HepG2 (cell line): ENCODE results near the gene IQSEC1. TPM values are rescaled to one million over a fixed set of nuclear protein-coding genes. Genes with fewer than 3 reads are reported as not detected.

Experiments
- ATAC-seq: fragments of 200-7000 bp; cut with Tn5 transposase; 3 replicates; pipeline ENCODE4 v1.9.1; 2020; ENCODE audit warnings: mild to moderate bottlenecking, moderate library complexity
- BruUV-seq: library from RNA; stranded (reverse); fragments of 400-500 nt; replicated peaks from 2 replicates; lab custom pipeline; 2021; lab: Mats Ljungman, UMichigan
- CTCF ChIA-PET: fragments of 300-600 bp; formaldehyde crosslinking; extraction: SDS; loops from one replicate; lab custom pipeline; 2021; ENCODE audit warnings: low total read pairs, inconsistent platforms, low intra/inter-chr PET ratio; lab: Yijun Ruan, JAX
- POLR2A ChIA-PET: fragments of 350-600 bp; sonication (Branson Sonifier 250); formaldehyde crosslinking; loops from one replicate; lab custom pipeline; 2020; ENCODE audit warnings: antibody characterized with exemption, inconsistent platforms; lab: Yijun Ruan, JAX
- DNase-seq: peaks from one replicate; pipeline ENCODE4 v3.0.0-alpha.2; 2015; ENCODE audit warnings: low spot score
- FAIRE-seq: peaks from 3 replicates; lab custom pipeline; 2011; peaks lifted over from hg19 to GRCh38; lab: Jason Lieb, UNC
- H2AFZ ChIP-seq: one replicate; pipeline ENCODE4 v1.6.1; 2011; ENCODE audit warnings: low read length, inconsistent platforms
- H3K27ac ChIP-seq: fragments of 300-600 bp; 3 replicates; pipeline ENCODE4 v1.8.0; 2011; ENCODE audit warnings: mixed run types, mild to moderate bottlenecking, mixed read lengths, low read length, inconsistent platforms; ENCODE audit not compliant: insufficient read depth; ENCODE audit errors: extremely low read length
- H3K27me3 ChIP-seq, 2 experiments: fragments of 200-600 bp in 1 of 2; 2 replicates in 1 of 2; 3 replicates in 1 of 2; pipeline versions ENCODE4 v1.6.0 to v1.8.0; 2011; ENCODE audit warnings: low read length in 2 of 2, mild to moderate bottlenecking in 2 of 2, moderate library complexity in 2 of 2, inconsistent platforms in 1 of 2; ENCODE audit not compliant: insufficient read depth in 2 of 2, control insufficient read depth in 1 of 2
- H3K36me3 ChIP-seq, 2 experiments: fragments of 200-600 bp in 1 of 2; replicated peaks in 1 of 2; 2 replicates in 1 of 2; 3 replicates in 1 of 2; pipeline versions ENCODE4 v1.5.1 to v1.8.0; 2011; ENCODE audit warnings: low read length in 2 of 2, inconsistent platforms in 1 of 2; ENCODE audit not compliant: insufficient read depth in 2 of 2, control insufficient read depth in 1 of 2
- H3K4me1 ChIP-seq: 2 replicates; pipeline ENCODE4 v1.5.1; 2012; ENCODE audit warnings: low read length, inconsistent platforms; ENCODE audit not compliant: insufficient read depth
- H3K4me2 ChIP-seq: 2 replicates; pipeline ENCODE4 v1.6.0; 2011; ENCODE audit warnings: low read depth, low read length, inconsistent platforms
- H3K4me3 ChIP-seq, 3 experiments: fragments of 200-600 bp in 1 of 3; sonication (generic), shearing (Covaris generic) in 1 of 3; replicated peaks in 1 of 3; 2 replicates each; pipeline ENCODE4 v1.5.1; 2011 to 2016; ENCODE audit warnings: low read length in 3 of 3, inconsistent platforms in 2 of 3, low read depth in 2 of 3, mild to moderate bottlenecking in 2 of 3, control low read depth in 1 of 3, mixed read lengths in 1 of 3; ENCODE audit not compliant: insufficient read depth in 1 of 3
- H3K79me2 ChIP-seq: one replicate; pipeline ENCODE4 v1.6.1; 2011; ENCODE audit warnings: low read length, inconsistent platforms; ENCODE audit not compliant: insufficient read depth
- H3K9ac ChIP-seq: 2 replicates; pipeline ENCODE4 v1.6.0; 2011; ENCODE audit warnings: mild to moderate bottlenecking, low read depth, low read length, inconsistent platforms; ENCODE audit not compliant: insufficient read depth
- H3K9me3 ChIP-seq: 2 replicates; pipeline ENCODE4 v1.5.1; 2012; ENCODE audit warnings: mild to moderate bottlenecking, low read length
- H4K20me1 ChIP-seq: 2 replicates; pipeline ENCODE4 v1.6.0; 2011; ENCODE audit warnings: inconsistent platforms, mild to moderate bottlenecking, low read length, moderate library complexity; ENCODE audit not compliant: insufficient read depth
- CTCF ChIP-seq: sonication (generic); formaldehyde crosslinking; IDR thresholded peaks from 2 replicates; pipeline ENCODE4 v1.5.0; 2020; ENCODE audit warnings: mild to moderate bottlenecking, missing genetic modification reagents, moderate library complexity
- FOXM1 ChIP-seq: sonication (generic); formaldehyde crosslinking; IDR thresholded peaks from 2 replicates; pipeline ENCODE4 v1.5.0; 2020; ENCODE audit warnings: missing genetic modification reagents
- NFRKB ChIP-seq: fragments of 450-650 bp; IDR thresholded peaks from 2 replicates; pipeline ENCODE4 v1.6.1; 2017
- NR2F1 ChIP-seq, 2 experiments: fragments of 450-650 bp in 1 of 2; formaldehyde crosslinking in 1 of 2; IDR thresholded peaks; 2 replicates each; pipeline versions ENCODE4 v1.5.0 to v1.6.1; 2016 to 2020; ENCODE audit warnings: mild to moderate bottlenecking in 1 of 2, missing compliant biosample characterization in 1 of 2, missing genetic modification reagents in 1 of 2, moderate library complexity in 1 of 2
- STAG1 ChIP-seq: sonication (generic); formaldehyde crosslinking; IDR thresholded peaks from 2 replicates; pipeline ENCODE4 v1.4.0; 2020; ENCODE audit warnings: missing genetic modification reagents
- ZNF17 ChIP-seq: sonication (generic); formaldehyde crosslinking; IDR thresholded peaks from 2 replicates; pipeline ENCODE4 v1.5.0; 2020; ENCODE audit warnings: mild to moderate bottlenecking, missing genetic modification reagents
- WGBS: methylation state at CpG from one replicate; pipeline ENCODE4 v1.1.6; 2017; ENCODE audit warnings: low lambda C conversion rate; 5-methylcytosine and 5-hydroxymethylcytosine counted together
- in situ Hi-C: cut with HindIII; loops from 2 replicates; pipeline ENCODE4 v1.10.0; 2017; ENCODE audit warnings: low pct_unique_long_range_greater_than_20kb; ENCODE audit not compliant: extremely low pct_ligation_motif_present
- intact Hi-C: fragments of 100-400 bp; cut with micrococcal nuclease; formaldehyde crosslinking; loops from one replicate; pipeline ENCODE4 v1.10.0; 2022; ENCODE audit not compliant: unreplicated experiment
- polyA plus RNA-seq, 8 experiments: library from polyadenylated mRNA; depleted of rRNA in 3 of 8; stranded (reverse) in 7 of 8; unstranded in 1 of 8; fragments of >200 nt; fragmentation: Illumina TruSeq in 4 of 8; extraction: Trizol in 4 of 8; gene quantifications; 2 replicates each; pipeline versions ENCODE4 v1.2.1 to v1.2.3, GENCODE V29; 2011 to 2016; ENCODE audit warnings: low read depth in 4 of 8, missing spikeins in 1 of 8, mixed read lengths in 1 of 8; ENCODE audit not compliant: insufficient read depth in 1 of 8
- total RNA-seq, 5 experiments: library from RNA; depleted of rRNA; stranded (reverse); fragments of >200 nt; fragmentation: Illumina TruSeq; extraction: Trizol; gene quantifications; 2 replicates each; pipeline ENCODE4 v1.2.3, GENCODE V29; 2016; ENCODE audit warnings: low read depth in 1 of 5

Gene IQSEC1
- total and polyA plus RNA-seq, 2 of the 13 experiments (the other 11 are each of a cell fraction or from before 2014, with no cell fraction given) = 17.4 to 20.2 TPM

- H3K27me3 ChIP-seq = peaks cover 3 to 20% of the 10 kb centered on the region in 2 experiments; a peak in 3 of 5 replicates
- peak overlapping the region; percentile 88 for H3K4me2 ChIP-seq
- ATAC-seq = peak; percentile 7
- peaks cover 36% of the 10 kb centered on the region for H3K4me1 ChIP-seq
- no peak overlapping the region for H3K27ac ChIP-seq
- 0 out of 6 replicates have a peak overlapping the region, but pooled peaks of 1 of the 3 experiments have one; percentile 56 for H3K4me3 ChIP-seq
- in situ Hi-C loops = no loop called here
- no peak for TF ChIP-seq ZNF17
- TF ChIP-seq STAG1 (CRISPR knock-in tag) = peak; percentile 51
- no peak for TF ChIP-seq NR2F1 (CRISPR knock-in tag; IDR thresholded peaks at IDR 0.05)
- no peak for TF ChIP-seq FOXM1 (CRISPR knock-in tag)
- TF ChIP-seq NFRKB = no peak
- TF ChIP-seq CTCF (CRISPR knock-in tag) = peak; percentile 63
- 36% methylated on average over 6 of the region's 10 CpGs for WGBS
- intact Hi-C loops = no loop called here
- no peak overlapping the region for H2AFZ ChIP-seq
- BruUV-seq = no TSS peak
- FAIRE-seq = no peak
- no peak overlapping the region; the same call in 1 of the 2 replicates for H3K9ac ChIP-seq
- 0 out of 2 replicates have a peak, but pooled peaks cover 1% of the 10 kb centered on the region for H4K20me1 ChIP-seq
- no peaks in the 10 kb centered on the region for H3K36me3 ChIP-seq
- no peak for DNase-seq
- H3K79me2 ChIP-seq = no peaks in the 10 kb centered on the region
- no peaks in the 10 kb centered on the region for H3K9me3 ChIP-seq
- POLR2A ChIA-PET = interaction anchor here (1.3 kb wide), 1 partner anchor 23 kb away, joined by 3 read pairs; no protein-coding TSS in a partner anchor
- CTCF ChIA-PET = interaction anchor here (0.9 to 3.8 kb wide), 2 partner anchors 23 to 36 kb away, joined by 3 to 39 read pairs; no protein-coding TSS in a partner anchor
Observed at GRCh38 chr3:12890610-12891390, 182.4 kb downstream of the IQSEC1 start.
